Activated CD8-positive, alpha-beta memory T cell treated with anti-CD3 and anti-CD28 coated beads, Interleukin-2, amount 10 ng/mL, durations not matched to agents 7 days and 5 days (primary cell): Measurements from ENCODE around the gene DOCK8. TPM values are rescaled to one million over a fixed set of nuclear protein-coding genes. Genes with fewer than 3 reads are reported as not detected.

Experiments used
- ATAC-seq: fragments of 150-1000 bp; cut with Tn5 transposase; one replicate; pipeline ENCODE4 v1.10.0; 2021; ENCODE audit warnings: moderate library complexity
- CTCF ChIA-PET: fragments of 350-600 bp; sonication (Branson Sonifier 250); formaldehyde crosslinking; loops from one replicate; lab custom pipeline; 2021; ENCODE audit warnings: antibody characterized with exemption; lab: Charles Lee
- DNase-seq: peaks from one replicate; pipeline ENCODE4 v3.0.0-alpha.2; 2020
- H3K27ac Mint-ChIP-seq: one replicate; pipeline ENCODE4 v1.8.0; 2021; ENCODE audit warnings: mild to moderate bottlenecking, mixed read lengths
- H3K27me3 Mint-ChIP-seq: one replicate; pipeline ENCODE4 v1.8.0; 2021; ENCODE audit warnings: mixed read lengths
- H3K36me3 Mint-ChIP-seq: one replicate; pipeline ENCODE4 v1.8.0; 2021; ENCODE audit warnings: mild to moderate bottlenecking, mixed read lengths
- H3K4me1 Mint-ChIP-seq: one replicate; pipeline ENCODE4 v1.8.0; 2021; ENCODE audit warnings: mixed read lengths
- H3K4me3 Mint-ChIP-seq: one replicate; pipeline ENCODE4 v1.8.0; 2021; ENCODE audit warnings: mild to moderate bottlenecking, moderate library complexity, mixed read lengths
- H3K9me3 Mint-ChIP-seq: one replicate; pipeline ENCODE4 v1.8.0; 2022; ENCODE audit warnings: low read depth, mixed read lengths
- total RNA-seq, 2 experiments: library from RNA; stranded (reverse); gene quantifications; one replicate each; pipeline ENCODE4 v1.2.3, GENCODE V29; 2021

DOCK8 gene
- total RNA-seq, 2 experiments from 2014 or later, result 374 to 389 TPM

- CTCF ChIA-PET, result interaction anchor here (1.2 to 2.5 kb wide), 2 partner anchors 9 to 15 kb away, joined by 4 to 7 read pairs; no protein-coding TSS in a partner anchor
- peaks cover 73% of the 10 kb centered on the region for H3K36me3 Mint-ChIP-seq
- DNase-seq (no peak), ATAC-seq (no peak)
- H3K9me3 Mint-ChIP-seq, result no peaks in the 10 kb centered on the region
- H3K4me3 Mint-ChIP-seq, result no peak overlapping the region
- H3K27ac Mint-ChIP-seq, result peak overlapping the region; percentile 11
- no peaks in the 10 kb centered on the region for H3K27me3 Mint-ChIP-seq
- peaks cover 41% of the 10 kb centered on the region for H3K4me1 Mint-ChIP-seq
These were observed 247.5 kb downstream of the DOCK8 start for GRCh38 chr9:462121-462520.

- H3K27ac Mint-ChIP-seq, result peak overlapping the region; percentile 11
- CTCF ChIA-PET, result interaction anchor here (0.8 to 1.2 kb wide), 2 partner anchors 15 to 16 kb away, joined by 3 to 4 read pairs; no protein-coding TSS in a partner anchor
- no peak overlapping the region for H3K4me3 Mint-ChIP-seq
- H3K27me3 Mint-ChIP-seq, result no peaks in the 10 kb centered on the region
- DNase-seq, result no peak
- no peaks in the 10 kb centered on the region for H3K9me3 Mint-ChIP-seq
- no peak for ATAC-seq
- H3K36me3 Mint-ChIP-seq, result peaks cover 68% of the 10 kb centered on the region
- H3K4me1 Mint-ChIP-seq, result peaks cover 37% of the 10 kb centered on the region
These were observed 247.9 kb downstream of the DOCK8 start for GRCh38 chr9:462606-463005.

GRCh38 chr9:463455-464171, 248.9 kb downstream of the DOCK8 start:
- Mint-ChIP-seq H3K36me3 (peaks cover 60% of the 10 kb centered on the region), H3K4me1 (peaks cover 32% of the 10 kb centered on the region), H3K9me3 (no peaks in the 10 kb centered on the region), H3K4me3 (no peak overlapping the region), H3K27me3 (no peaks in the 10 kb centered on the region), H3K27ac (peak overlapping the region; percentile 44)
- no peak for ATAC-seq
- DNase-seq, result no peak
- CTCF ChIA-PET, result interaction anchor here (0.8 kb wide), 1 partner anchor 17 kb away, joined by 3 read pairs; no protein-coding TSS in a partner anchor

DNA sequence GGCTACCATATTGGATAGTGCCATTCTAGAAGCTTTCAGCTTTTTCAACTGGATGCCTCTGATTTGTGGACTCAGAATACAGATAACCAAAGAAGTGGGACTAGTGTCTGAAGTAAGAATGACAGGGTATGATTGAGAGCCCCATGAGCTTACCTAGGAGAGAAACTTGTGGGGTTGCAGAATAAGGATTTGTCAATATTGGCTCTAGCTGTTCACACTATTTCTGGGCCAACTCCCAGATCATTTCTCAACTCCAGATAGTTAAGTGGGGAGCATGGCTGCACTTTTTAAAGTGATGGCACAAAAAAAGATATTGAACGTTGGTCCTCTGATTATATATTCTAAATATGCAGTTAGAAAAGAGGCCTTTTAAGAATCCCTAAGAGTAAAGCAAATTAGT, 252.1 kb downstream of the DOCK8 start:
- H3K27ac Mint-ChIP-seq, result no peak overlapping the region
- ATAC-seq, result no peak
- DNase-seq, result no peak
- H3K4me1 Mint-ChIP-seq, result peaks cover 31% of the 10 kb centered on the region
- H3K9me3 Mint-ChIP-seq, result no peaks in the 10 kb centered on the region
- CTCF ChIA-PET, result no interaction called here
- H3K36me3 Mint-ChIP-seq, result peaks cover 42% of the 10 kb centered on the region
- H3K27me3 Mint-ChIP-seq, result no peaks in the 10 kb centered on the region
- no peak overlapping the region for H3K4me3 Mint-ChIP-seq

DNA sequence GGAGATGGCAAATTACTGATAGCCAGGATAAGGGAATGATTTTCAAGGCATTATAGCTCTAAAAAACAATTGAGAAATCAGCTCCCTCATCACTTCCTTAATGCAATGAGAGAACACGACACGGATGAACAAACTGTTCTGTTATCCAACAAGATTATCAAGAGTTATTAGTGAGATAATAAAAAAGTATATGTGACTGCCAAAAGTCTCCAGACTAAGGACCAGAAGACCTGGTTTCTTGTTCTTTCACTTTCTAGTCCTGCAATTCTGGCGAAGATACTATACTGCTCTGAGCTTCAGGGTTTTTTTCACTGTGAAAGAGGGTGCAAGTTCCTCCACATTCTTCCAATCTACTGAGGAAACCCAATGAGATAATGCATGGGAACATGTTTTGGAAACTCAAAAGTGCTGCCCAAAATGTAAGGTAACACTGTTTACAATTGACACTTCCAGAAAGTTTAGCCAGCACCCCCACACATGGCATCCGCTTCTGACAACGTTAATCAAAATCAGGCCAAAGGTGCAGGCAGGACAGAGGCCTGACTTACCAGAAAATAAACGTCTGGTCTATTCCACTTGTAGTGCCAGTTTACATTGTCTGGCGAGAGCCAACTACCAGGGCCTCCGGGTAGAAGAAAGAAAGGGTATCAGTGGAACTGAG, 254.2 kb downstream of the DOCK8 start:
- no peak for DNase-seq
- CTCF ChIA-PET, result interaction anchor here (1.5 to 1.6 kb wide), 2 partner anchors 21 to 24 kb away, joined by 3 to 5 read pairs; no protein-coding TSS in a partner anchor
- Mint-ChIP-seq H3K4me3 (peak overlapping the region; percentile 63), H3K27me3 (no peaks in the 10 kb centered on the region), H3K36me3 (peaks cover 24% of the 10 kb centered on the region), H3K27ac (peak overlapping the region; percentile 86), H3K4me1 (peaks cover 26% of the 10 kb centered on the region), H3K9me3 (no peaks in the 10 kb centered on the region)
- ATAC-seq, result no peak

GRCh38 chr9:469672-470551, 255.2 kb downstream of the DOCK8 start:
- Mint-ChIP-seq H3K4me1 (peaks cover 26% of the 10 kb centered on the region), H3K4me3 (peak overlapping the region; percentile 89), H3K27me3 (no peaks in the 10 kb centered on the region), H3K9me3 (no peaks in the 10 kb centered on the region), H3K36me3 (peaks cover 16% of the 10 kb centered on the region), H3K27ac (peak overlapping the region; percentile 85)
- ATAC-seq (peak; percentile 96), DNase-seq (peak; percentile 94)
- CTCF ChIA-PET, result interaction anchor here (1.4 to 1.7 kb wide), 3 partner anchors 9 to 34 kb away, joined by 4 to 7 read pairs (median 5); partner anchors contain the start of gene KANK1

DNA sequence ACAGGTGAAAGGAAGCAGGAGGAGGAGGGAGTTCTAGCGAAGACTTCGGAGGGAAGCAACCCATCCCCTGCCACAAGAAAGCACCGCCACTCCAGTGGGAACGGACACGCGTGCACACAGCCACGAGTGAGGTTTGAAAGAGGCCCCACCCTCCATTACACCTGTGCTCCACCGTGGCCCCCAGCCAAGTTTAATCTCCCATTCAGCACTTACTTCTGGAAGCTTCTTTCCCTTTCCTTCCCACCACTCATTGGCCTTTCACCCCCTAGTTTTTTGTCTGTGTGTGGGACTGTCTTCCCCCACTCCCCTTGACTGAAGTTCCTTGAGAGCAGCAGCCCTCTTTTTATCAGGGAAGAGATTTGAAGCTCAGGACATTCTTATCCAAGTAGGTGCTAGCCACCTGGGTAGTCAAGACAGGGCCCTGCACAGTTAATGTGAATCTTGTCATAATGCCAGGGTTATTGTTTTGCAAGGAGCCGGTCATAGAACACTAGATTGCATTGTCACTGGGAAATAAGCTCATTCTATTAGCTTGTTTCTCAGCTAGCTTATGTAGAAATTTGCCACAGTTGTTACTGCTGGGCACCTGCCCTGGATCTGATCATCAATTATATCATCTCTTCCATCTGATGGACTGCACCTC, 256.0 kb downstream of the DOCK8 start:
- DNase-seq (no peak), ATAC-seq (peak; percentile 9)
- H3K27me3 Mint-ChIP-seq, result no peaks in the 10 kb centered on the region
- CTCF ChIA-PET, result interaction anchor here (1.4 to 1.7 kb wide), 3 partner anchors 10 to 33 kb away, joined by 4 to 7 read pairs (median 5); partner anchors contain the start of gene KANK1
- H3K36me3 Mint-ChIP-seq, result peaks cover 10% of the 10 kb centered on the region
- peak overlapping the region; percentile 89 for H3K4me3 Mint-ChIP-seq
- no peaks in the 10 kb centered on the region for H3K9me3 Mint-ChIP-seq
- peaks cover 26% of the 10 kb centered on the region for H3K4me1 Mint-ChIP-seq
- H3K27ac Mint-ChIP-seq, result peak overlapping the region; percentile 85

DNA sequence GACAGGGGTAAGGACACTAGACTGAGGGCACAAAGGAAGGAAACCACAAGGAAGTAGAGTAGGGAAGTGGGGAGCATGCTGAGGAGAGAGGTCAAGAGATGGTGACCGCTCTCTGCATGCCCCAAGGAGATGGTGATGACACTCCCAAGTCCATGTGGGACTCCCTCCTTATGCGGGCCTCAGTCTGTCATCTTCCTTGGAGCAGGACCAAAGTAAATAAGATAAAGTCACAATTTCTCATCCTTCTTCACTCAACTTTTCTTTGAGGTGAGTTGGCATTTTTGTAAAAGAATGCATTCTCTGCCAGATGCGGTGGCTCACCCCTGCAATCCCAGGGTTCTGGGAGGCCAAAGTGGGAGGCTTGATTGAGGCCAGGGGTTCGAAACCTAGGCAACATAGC, 256.7 kb downstream of the DOCK8 start:
- Mint-ChIP-seq H3K27ac (no peak overlapping the region), H3K4me1 (peaks cover 26% of the 10 kb centered on the region), H3K36me3 (peaks cover 5% of the 10 kb centered on the region), H3K4me3 (peak overlapping the region; percentile 89), H3K27me3 (no peaks in the 10 kb centered on the region), H3K9me3 (no peaks in the 10 kb centered on the region)
- DNase-seq (no peak), ATAC-seq (no peak)
- CTCF ChIA-PET, result interaction anchor here (1.4 to 1.7 kb wide), 3 partner anchors 11 to 33 kb away, joined by 4 to 7 read pairs (median 5); partner anchors contain the start of gene KANK1

GRCh38 chr9:472479-473075, 257.9 kb downstream of the DOCK8 start:
- Mint-ChIP-seq H3K4me3 (no peak overlapping the region), H3K36me3 (peaks cover 1% of the 10 kb centered on the region), H3K27ac (no peak overlapping the region), H3K9me3 (no peaks in the 10 kb centered on the region), H3K27me3 (no peaks in the 10 kb centered on the region), H3K4me1 (peaks cover 26% of the 10 kb centered on the region)
- ATAC-seq (no peak), DNase-seq (no peak)
- CTCF ChIA-PET, result no interaction called here

DNA sequence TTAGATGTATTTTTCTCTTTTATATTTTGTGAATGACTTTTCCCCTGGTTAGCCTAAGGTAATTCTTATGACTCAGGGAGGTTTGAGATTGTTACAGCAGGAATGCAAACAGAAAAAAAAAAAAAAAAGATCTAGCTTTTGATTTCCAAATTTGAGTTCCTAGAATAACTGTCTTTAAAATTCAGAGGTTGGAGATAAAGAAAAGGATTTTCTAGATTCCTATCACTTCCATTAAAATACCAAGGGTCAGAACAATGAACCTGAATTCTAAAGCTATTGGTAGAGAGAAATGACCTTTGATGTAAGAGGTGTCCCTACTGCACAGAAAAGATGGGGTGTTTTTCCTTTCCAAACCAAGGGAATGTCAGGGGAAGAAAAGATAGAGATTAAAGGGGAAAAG, 262.5 kb downstream of the DOCK8 start:
- no peaks in the 10 kb centered on the region for H3K4me1 Mint-ChIP-seq

GRCh38 chr9:479304-479970, 264.8 kb downstream of the DOCK8 start:
- CTCF ChIA-PET, result no interaction called here
- no peaks in the 10 kb centered on the region for H3K27me3 Mint-ChIP-seq
- peaks cover 6% of the 10 kb centered on the region for H3K36me3 Mint-ChIP-seq
- no peak overlapping the region for H3K27ac Mint-ChIP-seq
- no peak overlapping the region for H3K4me3 Mint-ChIP-seq
- DNase-seq (no peak), ATAC-seq (no peak)
- no peaks in the 10 kb centered on the region for H3K9me3 Mint-ChIP-seq
- H3K4me1 Mint-ChIP-seq, result no peaks in the 10 kb centered on the region

More for the DNA sequence above, 262.5 kb downstream of the DOCK8 start:
- DNase-seq, result no peak
- Mint-ChIP-seq H3K9me3 (no peaks in the 10 kb centered on the region), H3K36me3 (peaks cover 2% of the 10 kb centered on the region), H3K27ac (no peak overlapping the region), H3K27me3 (no peaks in the 10 kb centered on the region), H3K4me3 (no peak overlapping the region)
- ATAC-seq, result no peak
- CTCF ChIA-PET, result no interaction called here

DNA sequence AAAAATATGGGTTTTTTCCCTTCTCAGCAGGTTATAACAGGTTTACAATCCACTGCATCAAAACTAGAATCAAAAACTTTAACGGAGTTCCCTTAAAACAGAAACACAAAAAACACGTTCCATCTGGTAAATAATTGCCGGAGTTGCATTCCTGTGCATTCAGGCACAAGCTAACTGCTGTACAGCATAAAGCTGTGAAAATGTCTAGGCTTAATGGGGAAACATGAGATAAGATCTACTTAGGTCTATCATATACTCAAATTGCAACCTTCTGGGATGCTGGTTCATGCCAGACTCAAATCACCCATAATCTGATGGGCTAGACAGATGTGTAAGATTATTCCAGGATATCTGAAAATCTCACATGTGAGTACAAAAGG, 265.3 kb downstream of the DOCK8 start:
- Mint-ChIP-seq H3K9me3 (no peaks in the 10 kb centered on the region), H3K27ac (no peak overlapping the region), H3K36me3 (peaks cover 6% of the 10 kb centered on the region), H3K4me1 (no peaks in the 10 kb centered on the region), H3K4me3 (no peak overlapping the region), H3K27me3 (no peaks in the 10 kb centered on the region)
- CTCF ChIA-PET, result no interaction called here
- no peak for DNase-seq
- no peak for ATAC-seq
